AG04449 (cell line): ENCODE results near the gene KDELR1.
A peak's percentile ranks its signal among the peaks of the same experiment; 100 is the strongest.

ENCODE experiments used
- CTCF ChIA-PET: fragments of 350-600 bp; formaldehyde crosslinking; extraction: SDS; loops from one replicate; lab custom pipeline; 2021; ENCODE audit warnings: antibody characterized with exemption; lab: Yijun Ruan, JAX
- POLR2A ChIA-PET: fragments of 400-600, 350-600 bp; formaldehyde crosslinking; extraction: SDS; loops from one replicate; lab custom pipeline; 2020; ENCODE audit warnings: antibody characterized with exemption, inconsistent platforms; lab: Yijun Ruan, JAX
- DNase-seq: peaks from one replicate; pipeline ENCODE4 v3.0.0-alpha.2; 2010; ENCODE audit warnings: low read depth, low spot score
- H3K4me3 ChIP-seq: 2 replicates; pipeline ENCODE4 v1.5.1; 2011; ENCODE audit warnings: low read depth, mild to moderate bottlenecking, control low read depth, low read length
- TF ChIP-seq, protein P1 (sequence below): IDR thresholded peaks from one replicate; pipeline ENCODE4 v1.5.1; 2011; ENCODE audit warnings: mild to moderate bottlenecking, moderate library complexity, low read length, control low read depth, inconsistent platforms; ENCODE audit not compliant: insufficient read depth; ENCODE audit errors: missing control alignments

Gene KDELR1

DNA sequence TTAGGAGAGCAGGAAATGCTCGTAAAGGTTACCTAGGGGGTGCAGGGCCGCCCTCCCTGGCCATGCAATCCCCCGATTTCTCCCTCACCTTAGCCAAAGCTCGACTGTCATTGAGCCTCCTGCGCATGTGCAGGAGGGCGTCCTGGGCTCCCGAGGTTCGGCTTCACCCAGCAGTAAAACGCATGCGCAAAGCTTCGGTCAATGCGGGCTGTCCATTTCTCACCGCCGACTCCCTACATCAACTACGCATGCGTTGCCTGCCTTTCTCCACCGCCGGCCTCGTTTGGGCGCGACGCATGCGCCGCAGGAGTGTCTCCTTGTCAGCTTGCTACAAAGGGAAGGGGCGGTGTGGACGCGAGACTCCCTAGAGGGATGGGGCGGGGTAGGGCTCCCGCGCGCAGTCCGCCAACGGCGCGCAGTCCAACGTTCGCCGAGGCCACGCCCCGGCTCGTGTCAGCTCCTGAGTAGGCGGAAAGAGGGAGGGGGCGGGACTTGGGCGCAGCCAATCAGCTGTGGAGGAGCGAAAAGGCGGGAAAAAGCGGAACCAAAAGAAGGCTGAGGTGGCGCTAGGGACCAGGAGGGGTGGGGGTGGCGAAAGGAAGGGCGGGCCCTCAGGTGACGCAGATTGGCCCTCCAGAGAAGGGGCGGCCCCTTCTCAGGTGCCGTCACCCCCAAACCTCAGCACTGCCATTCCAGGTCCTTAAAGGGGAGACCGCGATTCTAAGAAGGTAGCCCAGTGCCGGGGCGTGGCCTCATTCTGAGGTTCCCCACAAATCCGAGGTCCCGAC is 27.3 kb downstream of the KDELR1 start, which contains the start of the genes SYNGR4 and TMEM143:
SYNGR4 (plus strand) TSS at position 558 of the 788 bp plus-strand sequence. CDS start 1,476 bp downstream, outside the sequence.
TMEM143 (minus strand) TSS at position 131 of the 788 bp plus-strand sequence; CDS start at position 111, 20 bp downstream.
- ChIA-PET POLR2A (interaction anchor here (0.6 to 1.5 kb wide), 7 partner anchors 9 to 255 kb away, joined by 3 to 15 read pairs (median 4); partner anchors contain the start of genes KDELR1, RPL18 and SPHK2), CTCF (interaction anchor here (0.5 to 3.7 kb wide), 7 partner anchors 10 to 482 kb away, joined by 3 to 19 read pairs (median 4); partner anchors contain the start of gene KDELR1)
- TF ChIP-seq, protein P1, sequence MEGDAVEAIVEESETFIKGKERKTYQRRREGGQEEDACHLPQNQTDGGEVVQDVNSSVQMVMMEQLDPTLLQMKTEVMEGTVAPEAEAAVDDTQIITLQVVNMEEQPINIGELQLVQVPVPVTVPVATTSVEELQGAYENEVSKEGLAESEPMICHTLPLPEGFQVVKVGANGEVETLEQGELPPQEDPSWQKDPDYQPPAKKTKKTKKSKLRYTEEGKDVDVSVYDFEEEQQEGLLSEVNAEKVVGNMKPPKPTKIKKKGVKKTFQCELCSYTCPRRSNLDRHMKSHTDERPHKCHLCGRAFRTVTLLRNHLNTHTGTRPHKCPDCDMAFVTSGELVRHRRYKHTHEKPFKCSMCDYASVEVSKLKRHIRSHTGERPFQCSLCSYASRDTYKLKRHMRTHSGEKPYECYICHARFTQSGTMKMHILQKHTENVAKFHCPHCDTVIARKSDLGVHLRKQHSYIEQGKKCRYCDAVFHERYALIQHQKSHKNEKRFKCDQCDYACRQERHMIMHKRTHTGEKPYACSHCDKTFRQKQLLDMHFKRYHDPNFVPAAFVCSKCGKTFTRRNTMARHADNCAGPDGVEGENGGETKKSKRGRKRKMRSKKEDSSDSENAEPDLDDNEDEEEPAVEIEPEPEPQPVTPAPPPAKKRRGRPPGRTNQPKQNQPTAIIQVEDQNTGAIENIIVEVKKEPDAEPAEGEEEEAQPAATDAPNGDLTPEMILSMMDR, result no peak
- H3K4me3 ChIP-seq, result peak within 1 kb of the TSS; percentile 81
- peak; percentile 96 for DNase-seq

DNA sequence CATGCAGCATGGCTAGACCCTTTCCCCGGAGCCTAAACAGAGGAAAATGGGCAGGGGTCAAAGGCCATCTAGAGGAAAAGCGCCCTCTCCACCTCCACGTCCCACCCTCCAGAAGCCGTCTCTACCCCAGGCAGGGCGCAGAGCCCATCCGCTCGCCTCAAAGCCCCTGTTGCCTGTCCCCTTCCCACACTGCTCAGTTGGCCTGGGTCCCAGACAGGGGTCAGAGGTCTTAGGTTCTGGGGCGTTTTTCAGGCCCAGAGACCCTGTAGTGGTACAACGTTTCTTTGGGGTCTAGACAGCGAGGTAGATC is 27.9 kb downstream of the KDELR1 start:
- POLR2A ChIA-PET, result interaction anchor here (0.8 to 1.5 kb wide), 6 partner anchors 10 to 256 kb away, joined by 3 to 15 read pairs (median 4); partner anchors contain the start of genes KDELR1, RPL18 and SPHK2
- no peak for DNase-seq
- CTCF ChIA-PET, result interaction anchor here (0.9 to 3.7 kb wide), 7 partner anchors 9 to 221 kb away, joined by 3 to 19 read pairs (median 4); partner anchors contain the start of gene KDELR1
- peak overlapping the region; percentile 81 for H3K4me3 ChIP-seq
- TF ChIP-seq, protein P1, result no peak

DNA sequence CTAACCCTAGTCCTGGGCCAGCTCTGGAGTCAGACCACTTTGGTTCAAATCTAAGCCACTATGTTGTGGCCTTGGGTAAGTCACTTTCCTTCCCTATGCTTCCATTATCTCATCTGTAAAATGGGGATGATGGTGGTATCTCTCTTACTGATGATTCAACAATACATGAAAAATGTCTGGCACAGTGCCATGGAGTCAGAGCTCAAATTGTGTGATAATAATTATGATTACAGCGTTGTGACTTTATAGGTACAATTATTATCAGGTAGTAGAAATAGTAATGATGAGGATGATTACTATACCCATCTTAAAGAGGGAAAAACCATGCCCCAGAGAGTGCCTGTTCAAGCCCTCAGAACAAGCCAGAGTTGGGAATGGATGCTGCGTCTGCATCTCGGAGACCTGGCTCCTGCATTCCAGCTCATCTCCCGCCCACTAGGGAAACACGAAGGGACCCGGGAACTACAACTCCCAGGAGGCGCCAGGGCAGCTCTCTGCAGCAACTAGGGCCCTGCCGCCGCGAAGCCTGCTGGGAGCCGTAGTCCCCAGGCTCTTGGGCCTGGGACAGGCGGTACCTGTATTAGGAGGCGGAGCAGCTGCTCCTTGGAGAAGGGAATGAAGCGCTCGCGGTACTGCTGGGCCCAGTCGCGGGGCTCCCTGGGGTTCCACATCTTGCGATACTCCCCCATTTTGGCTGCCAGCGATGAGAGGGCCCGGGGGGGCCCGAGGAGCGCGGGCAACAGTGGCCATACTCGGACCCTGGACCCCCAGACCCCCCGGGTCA is 28.4 kb downstream of the KDELR1 start:
- CTCF ChIA-PET, result interaction anchor here (0.6 to 3.7 kb wide), 8 partner anchors 8 to 227 kb away, joined by 3 to 19 read pairs (median 4); partner anchors contain the start of gene KDELR1
- POLR2A ChIA-PET, result interaction anchor here (0.7 to 1.5 kb wide), 3 partner anchors 15 to 256 kb away, joined by 3 to 4 read pairs (median 3); partner anchors contain the start of genes RPL18 and SPHK2

DNA sequence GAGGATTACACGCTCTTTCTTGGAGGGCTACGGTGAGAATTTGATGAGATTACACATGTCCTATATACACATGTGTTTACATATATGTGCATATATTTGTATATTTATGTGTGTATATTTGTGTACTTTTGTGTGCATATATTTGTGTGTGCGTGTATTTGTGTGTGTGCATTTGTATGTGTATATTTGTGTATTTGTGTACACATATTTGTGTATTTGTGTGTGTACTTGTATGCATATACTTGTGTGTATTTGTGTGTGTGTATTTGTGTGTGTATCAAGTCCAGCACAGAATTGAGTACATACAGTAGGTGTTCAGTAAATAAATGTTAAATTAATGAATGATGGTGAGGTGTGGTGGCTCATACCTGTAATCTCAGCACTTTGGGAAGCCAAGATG is 29.4 kb downstream of the KDELR1 start:
- CTCF ChIA-PET, result interaction anchor here (1.4 kb wide), 1 partner anchor 42 kb away, joined by 5 read pairs; no protein-coding TSS in a partner anchor

More for the DNA sequence above, 28.4 kb downstream of the KDELR1 start:
- H3K4me3 ChIP-seq, result peak overlapping the region; percentile 81
- peak; percentile 55 for DNase-seq
- TF ChIP-seq, protein P1, result no peak

DNA sequence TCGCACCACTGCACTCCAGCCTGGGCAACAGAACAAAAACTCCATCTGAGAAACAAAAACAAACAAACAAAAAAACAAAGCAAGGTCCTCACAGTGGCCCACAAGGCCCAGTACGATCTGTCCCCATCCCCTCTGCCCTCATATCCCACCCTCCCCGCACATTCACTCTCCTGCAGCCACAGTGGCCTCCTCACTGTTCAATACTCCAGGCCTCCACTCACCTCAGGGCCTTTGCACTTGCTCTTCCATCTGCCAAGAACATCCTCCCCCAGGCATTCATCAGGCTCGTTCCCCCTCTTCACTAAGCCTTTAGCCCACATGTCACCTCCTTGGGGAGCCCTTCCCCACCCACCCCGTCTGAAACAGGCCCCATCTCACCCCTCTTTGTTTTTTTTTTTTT is 32.2 kb downstream of the KDELR1 start:
- no peak for DNase-seq
- H3K4me3 ChIP-seq, result no peak overlapping the region
- ChIA-PET CTCF (interaction anchor here (1.4 to 1.8 kb wide), 2 partner anchors 9 to 26 kb away, joined by 5 to 7 read pairs; no protein-coding TSS in a partner anchor), POLR2A (no interaction called here)
- TF ChIP-seq, protein P1, result no peak

More for the DNA sequence above, 29.4 kb downstream of the KDELR1 start:
- POLR2A ChIA-PET, result no interaction called here
- TF ChIP-seq, protein P1, result no peak
- no peak overlapping the region for H3K4me3 ChIP-seq
- DNase-seq, result no peak
